GM19452 (cell line): ENCODE results near the gene ALX4.

Experiments used
- ATAC-seq: cut with Tn5 transposase; IDR thresholded peaks from one replicate; pipeline ENCODE4 v1.9.1; 2021; ENCODE audit not compliant: unreplicated experiment

Gene ALX4

DNA sequence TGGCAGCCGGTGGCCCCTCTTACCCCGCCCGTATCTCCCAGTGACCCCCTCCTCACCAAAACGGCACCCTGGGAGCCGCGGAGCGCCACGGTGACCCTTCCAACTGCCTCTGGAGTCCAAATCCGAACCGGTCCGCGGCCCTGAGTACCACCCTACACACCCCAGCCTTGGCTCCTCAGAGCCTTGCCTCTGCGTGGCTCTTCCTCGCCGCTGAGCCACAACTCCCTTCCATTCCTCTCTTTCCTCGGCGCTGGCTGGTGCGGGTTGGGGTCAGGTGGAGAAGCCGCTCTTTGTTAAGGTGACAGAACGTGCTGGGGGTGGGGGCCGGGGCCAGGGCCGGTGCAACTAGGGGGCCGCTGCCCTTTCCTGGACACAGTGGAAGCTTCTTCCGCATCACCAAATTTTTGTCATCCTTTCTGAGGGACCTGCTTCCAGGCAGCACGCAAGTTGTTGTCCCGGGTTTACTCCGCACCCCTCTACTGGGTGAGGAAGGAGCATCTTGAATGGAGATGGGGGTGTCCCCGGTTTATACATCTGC lies 6.5 kb downstream of the ALX4 start:
- ATAC-seq = no peak

DNA sequence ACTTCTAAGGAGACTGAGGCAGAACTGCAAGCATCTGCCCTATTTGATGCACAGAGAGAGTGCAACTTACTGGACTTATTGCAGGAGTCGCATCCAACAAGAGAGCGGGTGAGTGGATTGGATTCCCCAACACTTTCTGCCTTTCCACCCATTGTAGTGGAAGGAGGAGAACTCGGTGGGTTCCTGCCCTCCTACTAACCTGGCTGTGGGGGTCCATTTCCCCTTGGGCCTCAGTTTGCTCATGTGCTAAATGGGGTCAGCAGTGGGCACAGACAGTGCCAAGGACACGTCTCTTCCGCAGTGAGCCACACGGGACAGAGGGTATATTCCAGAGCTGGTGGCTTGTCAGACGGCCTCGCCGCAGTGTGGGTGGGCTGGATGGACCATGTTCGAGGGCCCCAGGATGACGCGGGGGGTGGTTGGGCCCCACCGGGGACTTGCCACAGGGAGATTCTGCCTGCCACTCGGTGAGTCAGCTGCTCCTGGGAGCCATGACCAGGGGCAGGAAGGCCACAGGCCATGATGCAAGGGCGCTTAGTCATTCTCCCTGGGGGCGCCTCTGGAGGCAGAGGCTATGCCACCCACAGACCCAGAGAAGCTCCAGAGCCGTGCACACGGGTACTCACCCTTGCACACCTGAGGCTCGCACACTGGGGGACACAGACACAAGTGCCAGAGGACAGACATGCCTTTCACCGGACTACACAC lies 8.2 kb downstream of the ALX4 start:
- ATAC-seq = no peak

DNA sequence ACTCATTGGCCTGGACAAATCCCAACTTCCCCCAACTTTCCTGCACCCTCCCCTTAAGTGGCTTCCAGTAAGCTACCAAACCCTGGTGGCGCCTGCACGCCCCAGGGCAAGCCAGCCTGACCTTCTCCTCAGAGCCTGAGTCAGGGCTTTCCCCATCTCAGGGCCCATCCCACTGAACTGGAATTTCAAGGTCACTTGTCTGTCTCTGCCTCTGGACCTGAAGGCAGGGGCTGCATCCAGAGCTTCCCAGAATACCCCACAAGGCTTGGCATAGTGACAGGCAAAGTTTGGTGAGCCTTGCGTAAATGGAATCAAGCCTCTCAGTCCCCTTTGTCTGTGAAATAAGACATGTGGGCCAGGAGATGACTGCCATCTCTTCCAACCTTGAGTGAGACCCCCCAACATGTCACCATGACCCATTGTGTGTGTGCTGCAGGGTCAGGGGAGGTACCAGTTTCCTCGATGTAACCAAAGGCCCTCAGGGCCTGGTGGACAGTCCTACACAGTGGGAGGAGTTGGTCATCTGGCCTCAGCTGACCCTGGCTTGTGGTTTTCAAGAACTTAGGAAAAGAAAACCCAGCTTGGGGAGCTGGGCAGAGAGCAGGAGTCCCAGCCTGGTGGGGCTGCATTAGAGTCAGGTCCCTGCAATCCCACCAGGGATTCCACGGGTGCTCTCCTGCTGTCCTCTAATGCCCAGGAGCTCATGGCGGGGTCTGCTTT lies 8.9 kb downstream of the ALX4 start:
- ATAC-seq = no peak

DNA sequence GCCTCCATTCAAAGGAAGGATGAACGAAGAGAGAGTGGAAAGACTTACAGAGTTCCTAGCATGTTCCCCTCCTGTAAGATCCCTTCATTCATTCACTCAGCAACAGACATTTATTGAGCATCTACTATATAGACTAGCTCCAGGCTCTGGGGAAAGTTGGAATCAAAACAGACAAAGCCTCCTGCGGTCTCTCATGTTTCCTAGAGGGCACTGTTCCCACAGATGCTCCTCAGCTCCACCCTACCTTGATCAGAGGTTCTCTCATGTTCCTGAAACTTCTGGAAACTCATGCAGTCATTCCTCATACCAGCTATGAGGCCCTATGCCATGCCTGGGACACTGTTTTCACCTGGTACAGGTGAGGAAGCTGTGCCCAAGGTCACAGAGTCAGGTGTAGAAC lies 11.1 kb downstream of the ALX4 start:
- no peak for ATAC-seq

DNA sequence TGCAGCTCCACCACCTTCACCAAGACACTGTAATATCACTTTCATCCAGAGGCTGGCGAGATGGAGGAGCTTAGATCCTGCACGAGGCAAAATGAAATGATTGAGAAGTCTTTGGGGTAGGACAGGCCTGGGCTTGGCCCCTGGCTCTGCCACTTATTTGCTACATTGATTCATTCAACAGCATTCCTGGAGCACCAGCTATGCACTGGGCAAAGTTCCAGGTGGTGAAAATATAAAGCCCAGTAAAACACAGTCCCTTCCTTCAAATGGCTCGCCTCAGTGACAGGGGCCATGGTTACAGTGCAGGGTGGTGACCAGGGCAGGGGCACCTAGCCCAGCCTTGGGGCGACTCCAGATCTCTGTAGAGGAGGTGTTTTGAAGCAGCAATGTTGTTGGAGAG lies 19.7 kb downstream of the ALX4 start:
- ATAC-seq = no peak

DNA sequence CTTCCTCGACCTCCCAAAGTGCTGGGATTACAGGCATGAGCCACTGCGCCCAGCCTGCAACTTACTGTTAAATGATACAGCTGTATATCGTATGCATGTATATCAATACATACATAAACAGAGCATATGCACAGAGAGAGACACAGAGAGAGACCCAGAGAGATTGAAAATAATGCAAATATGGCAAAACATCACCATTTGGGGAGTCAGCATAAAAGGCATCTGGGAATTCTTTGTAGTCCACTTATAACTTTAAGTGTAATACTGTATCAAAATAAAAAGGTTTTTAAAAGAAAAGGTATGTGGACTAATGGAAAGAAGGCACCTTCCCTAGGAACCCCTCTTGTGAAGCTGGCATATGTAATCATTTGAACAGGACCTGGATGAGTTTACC lies 21.8 kb downstream of the ALX4 start:
- no peak for ATAC-seq

DNA sequence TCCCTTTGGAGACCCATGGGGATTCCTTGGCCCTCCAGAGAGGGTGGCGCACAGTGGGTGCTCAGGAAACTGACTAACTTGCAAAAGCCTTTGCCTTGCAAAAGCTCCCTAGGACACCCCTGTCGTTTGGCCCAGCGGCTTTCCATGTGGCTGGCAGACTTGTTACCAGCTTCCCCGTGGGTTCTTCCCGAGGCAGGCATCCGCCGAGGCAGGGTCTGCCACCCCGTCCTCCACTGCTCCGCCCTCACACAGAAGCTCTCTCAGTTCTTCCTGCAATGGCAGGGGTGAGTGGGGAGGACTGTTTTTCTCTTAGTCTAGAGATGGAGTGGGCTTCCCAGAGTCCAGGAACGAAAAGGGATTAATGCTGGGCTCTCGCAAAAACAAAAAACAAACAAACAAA lies 23.0 kb downstream of the ALX4 start:
- ATAC-seq = no peak

DNA sequence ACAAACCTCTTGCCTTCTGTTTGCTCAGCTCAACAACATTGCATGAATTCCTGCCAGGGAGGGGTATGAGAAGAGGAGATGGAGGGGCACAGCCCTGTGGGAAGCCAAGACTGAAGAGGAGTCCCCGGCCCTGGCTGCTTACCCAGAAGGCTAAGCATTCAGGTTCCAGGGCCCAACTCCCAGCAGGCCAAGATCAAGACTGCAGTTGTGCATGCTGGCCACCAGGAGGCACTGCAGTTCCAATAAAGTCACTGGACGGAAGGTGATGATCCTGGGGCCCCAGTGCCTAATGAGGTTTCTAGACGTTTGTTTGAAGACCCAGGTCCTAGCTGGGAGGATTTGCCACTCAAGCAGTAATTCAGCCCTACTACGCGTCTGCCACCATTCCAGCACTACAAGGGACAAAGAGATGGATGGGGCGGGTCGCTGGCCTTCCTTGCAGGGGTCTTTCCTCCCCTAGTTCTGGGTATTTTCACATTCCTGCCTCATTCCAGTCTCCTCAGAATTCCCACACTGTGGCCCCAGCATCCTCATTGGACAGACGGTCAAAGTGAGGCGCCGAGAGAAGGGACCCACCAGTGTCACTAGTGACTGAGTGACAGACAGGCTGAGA lies 23.6 kb downstream of the ALX4 start:
- ATAC-seq = no peak

DNA sequence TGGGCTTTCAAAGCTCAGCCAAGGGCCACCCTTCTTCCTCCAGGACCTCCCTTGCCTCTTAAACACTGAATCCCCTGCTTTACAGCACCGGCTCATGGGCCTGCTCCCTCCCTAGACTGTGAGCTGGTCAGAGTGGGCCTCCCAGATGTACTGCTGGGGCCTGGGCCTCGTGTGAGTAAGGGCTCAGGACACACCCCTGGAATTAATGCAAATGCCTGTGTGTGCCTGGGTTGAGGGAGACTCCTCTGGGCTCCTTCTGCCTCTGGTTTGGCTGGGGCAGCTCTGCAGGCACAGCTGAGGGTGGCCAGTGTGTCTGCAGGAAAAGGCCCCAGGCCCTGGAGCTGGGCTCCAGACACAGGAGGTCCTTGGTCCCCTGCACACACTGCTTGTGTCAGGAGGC lies 24.2 kb downstream of the ALX4 start:
- no peak for ATAC-seq

DNA sequence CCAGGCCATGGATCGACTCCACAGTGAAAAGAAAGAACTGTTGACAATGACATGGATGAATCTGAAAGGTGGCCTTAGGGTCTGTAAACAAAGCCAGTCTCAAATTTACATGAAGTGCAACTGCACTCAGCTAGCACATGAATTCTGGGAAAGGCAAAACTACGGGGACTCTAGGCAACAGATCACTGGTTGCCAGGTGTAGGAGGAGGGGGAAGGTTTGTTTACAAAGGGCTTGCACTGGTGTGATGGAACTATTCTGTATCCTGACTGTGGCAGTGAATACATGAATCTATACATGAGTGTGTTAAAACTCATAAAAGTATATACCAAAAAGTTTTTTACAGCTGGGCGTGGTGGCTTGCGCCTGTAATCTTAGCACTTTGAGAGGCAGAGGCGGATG lies 27.3 kb downstream of the ALX4 start:
- ATAC-seq = no peak

DNA sequence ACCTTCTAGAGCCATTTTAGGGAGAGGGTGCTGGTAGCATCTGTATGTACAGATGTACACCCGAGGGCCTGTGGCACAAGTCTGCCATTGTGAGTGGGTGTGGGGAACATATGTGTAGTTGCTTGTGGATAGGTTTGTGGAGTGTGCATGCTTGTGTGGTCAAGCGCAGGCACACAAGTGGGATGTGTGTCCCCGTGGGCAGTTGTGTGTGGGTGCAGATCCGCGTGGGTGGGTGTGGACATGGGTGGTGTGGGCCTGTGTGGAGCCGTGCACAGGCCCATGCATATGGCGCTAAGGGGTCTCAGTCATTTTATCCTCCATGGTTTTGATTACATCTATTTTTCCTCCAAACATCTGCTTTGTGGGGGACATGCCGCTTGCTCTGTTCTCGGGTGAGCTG lies 28.8 kb downstream of the ALX4 start:
- no peak for ATAC-seq

DNA sequence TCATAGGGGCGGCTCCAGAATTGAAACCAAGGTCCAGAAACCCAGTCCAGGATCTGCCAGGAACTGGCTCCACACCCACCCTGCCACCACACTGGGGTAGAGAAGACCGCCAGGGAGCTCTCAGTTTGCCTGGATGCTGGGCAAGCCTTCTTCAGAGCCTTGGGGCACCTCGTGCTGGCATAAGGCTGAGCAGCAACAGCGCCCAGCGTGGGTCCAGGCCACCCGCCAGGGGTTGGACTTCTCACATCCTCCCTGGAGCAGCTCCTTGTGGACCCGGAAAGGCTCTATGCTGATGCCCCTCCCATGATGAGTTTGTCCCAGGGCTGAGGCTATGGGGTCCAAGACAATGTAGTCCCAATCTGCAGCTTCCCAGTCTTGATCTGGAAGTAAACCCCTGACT lies 29.7 kb downstream of the ALX4 start:
- no peak for ATAC-seq

DNA sequence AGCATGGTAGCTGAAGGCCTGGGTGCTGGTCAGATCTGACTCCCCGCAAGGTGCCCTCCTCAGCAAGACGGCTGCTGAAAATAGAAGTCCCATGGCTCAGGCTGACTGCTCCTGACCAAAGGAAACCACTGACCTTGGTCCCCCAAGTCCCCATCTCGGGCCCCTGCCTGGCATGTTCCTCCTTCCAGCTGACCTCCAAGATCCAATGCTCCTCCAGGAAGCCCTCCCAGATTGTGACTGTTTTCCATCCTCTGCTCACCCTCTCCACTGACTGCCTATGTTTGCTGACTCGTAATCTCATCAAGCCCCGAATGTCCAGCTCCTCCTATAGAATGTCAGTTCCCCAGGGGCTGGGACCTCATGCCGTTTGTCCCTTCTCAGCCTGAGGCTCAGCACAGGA lies 30.5 kb downstream of the ALX4 start:
- ATAC-seq = no peak

DNA sequence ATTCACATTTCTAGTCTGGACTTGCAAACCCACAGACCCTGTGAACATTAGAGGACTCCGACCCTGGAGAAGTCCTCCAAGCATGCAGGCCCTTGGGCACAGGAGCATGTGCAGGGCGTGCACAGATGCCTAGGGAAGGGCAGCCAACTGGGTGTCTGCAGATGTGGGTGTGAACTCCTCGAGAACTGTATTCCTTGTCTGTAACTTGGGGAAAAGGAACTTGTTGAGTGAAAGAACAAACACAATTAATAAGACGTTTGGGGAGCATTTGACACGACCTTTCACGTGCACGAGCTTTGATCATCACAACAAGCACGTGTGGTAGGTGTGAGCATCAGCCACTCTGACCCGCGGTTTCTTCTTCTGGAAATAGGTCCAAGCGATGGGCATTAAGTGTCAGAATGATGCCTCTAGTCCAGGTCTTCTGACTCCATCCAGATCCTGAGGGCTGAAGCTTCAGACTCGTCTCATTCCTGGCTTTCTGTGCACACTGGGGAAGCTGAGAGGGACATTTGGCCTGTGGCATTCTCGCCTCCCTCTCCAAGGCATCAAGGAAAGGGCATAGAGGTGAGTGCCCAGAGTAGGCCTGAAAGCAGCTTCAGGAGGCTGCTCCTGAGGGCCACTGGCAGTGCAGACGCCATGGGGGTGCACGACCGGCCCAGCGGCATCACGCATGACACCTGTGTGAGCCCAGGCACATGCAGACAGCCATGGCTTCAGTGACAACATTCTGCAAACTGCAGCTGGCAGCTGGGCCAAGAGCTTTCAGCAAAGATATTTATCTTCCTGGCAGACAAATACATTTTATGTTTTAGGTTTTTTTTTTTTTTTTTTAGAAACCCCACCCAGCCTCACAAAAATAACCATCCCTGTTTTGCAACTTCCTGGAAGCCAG lies 32.5 kb downstream of the ALX4 start:
- no peak for ATAC-seq

DNA sequence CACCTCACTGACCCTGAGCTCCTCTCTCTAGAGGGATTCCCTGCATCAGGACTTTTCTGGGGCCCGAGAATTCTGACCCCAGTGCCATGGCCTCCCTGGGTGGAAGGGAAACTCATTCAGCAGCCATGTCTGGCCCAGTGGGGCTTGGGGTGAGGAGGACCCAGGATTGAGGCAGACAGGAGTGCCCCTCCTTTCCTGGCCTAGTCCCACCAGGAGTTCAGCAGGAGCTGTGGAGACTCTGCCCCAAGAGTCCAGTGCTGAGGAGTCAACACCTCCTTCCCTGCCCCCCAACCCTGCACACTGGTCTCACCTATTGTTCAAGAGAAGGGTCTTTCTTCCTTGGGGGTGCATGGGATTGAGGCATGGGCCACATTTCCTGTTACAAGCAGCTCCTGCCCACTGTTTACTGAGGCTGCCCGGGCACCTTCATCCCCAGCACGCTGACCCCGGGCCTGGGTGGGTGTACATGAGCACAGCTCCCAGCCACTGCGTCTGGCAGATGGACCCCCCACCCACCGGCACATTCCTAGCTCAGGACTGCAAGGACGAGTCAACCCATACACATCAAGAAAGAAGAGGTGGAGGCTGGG lies 33.9 kb downstream of the ALX4 start:
- ATAC-seq = no peak

DNA sequence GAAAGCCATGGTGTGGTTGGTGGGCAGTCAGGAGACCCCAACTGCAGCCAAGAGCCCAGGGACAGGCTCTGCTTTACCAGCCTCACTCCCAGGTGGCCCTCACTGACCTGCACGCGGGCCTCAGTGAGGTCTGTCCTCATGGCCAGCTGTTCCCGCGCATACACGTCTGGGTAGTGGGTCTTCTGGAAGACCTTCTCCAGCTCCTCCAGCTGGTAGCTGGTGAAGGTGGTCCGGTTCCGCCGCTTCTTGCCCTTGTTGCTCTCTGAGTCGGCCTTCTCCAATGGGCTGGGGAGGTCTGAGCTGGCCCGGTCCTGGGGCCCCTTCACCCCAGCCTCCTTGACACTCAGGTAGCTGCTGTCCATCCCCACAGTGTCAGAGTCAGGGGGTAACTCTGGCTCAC lies 34.7 kb downstream of the ALX4 start:
- ATAC-seq = no peak

DNA sequence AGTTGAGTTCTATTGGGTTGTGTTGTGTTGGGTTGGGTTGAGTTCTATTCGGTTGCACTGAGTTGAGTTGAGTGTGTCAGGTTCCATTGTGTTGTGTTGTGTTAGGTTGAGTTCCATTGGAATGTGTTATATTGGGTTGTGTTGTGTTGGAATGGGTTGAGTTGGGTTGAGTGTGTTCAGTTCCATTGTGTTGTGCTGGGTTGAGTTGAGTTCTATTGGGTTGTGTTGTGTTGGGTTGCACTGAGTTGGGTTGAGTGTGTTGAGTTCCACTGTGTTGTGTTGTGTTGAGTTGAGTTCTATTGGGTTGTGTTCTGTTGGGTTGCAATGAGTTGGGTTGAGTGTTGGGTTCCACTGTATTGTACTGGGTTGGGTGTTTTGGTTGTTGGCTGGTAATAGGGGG lies 35.5 kb downstream of the ALX4 start:
- no peak for ATAC-seq

DNA sequence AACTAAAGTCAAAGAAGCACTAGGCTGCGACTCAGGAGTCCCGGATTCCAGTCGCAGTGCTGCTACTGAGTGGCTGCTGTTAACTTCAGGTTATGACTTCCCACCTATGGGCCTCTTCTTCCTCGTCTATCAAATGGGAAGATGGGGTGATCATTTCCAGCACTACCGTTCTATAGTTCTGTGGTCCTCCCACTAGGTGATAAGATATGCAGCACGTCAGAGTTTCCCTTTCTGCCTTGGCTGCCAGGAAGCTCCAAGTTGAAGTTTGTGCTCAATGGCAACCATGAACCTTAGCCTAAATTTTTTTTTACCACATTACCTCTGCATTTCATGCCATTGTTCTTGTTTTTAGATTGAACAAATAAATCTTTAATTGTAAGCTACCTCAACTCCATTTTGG lies 38.7 kb downstream of the ALX4 start:
- no peak for ATAC-seq

DNA sequence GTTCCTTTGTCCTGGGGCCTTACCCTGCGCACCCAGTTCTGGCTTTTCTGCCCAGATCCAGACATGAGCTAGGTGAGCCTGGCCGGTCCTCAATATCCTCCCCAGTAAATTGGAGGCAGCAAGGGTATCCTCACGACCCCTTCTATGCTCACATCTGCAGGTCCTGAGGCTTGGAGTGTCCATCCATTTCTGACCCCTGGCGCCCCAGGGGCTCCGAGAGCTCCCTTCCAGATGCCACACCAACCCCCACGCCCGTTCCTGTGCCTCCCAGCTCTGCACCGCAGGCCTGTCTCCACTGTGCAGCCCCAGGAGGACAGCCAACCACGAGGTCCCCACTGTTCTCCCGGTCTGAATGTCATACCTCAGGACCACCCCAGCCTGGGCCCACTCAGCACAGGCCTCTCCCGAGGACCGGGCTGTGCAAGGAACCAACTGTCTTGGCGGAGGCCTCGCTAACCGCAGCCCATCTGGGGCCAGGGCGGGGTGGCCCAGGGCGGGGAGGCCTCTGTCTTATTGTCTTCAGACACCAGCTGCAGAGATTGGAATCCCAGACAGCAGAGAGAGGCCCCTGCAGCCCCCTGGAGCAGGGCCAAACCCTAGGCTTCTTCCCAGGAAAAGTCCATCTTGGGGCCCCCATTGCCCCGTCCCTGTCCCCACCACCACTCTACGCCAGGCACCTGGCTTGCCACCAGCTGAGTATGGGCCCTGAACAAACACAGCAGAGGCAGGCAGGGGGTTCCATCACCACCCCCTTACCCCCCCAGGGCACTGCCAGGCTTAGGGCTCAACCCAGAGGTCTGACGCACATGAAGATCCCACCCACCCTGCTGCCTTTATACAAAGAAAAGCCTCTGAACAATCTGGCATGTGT lies 39.3 kb downstream of the ALX4 start:
- no peak for ATAC-seq
